Cardiac fibroblast (primary cell): ENCODE measurements around the gene FAM32A.
"Not testable (repeated sequence)": the region's sequence is repeated elsewhere in the genome, so short reads cannot be mapped to it uniquely, and the experiment has no call there.

ENCODE experiments used
- DNase-seq, 2 donors: peaks; one replicate each; pipeline versions ENCODE4 v3.0.0 to v3.0.0-alpha.2; 2010; ENCODE audit warnings: low read depth in 2 of 2
- H3K4me3 ChIP-seq, 2 donors: replicated peaks in 1 of 2; 1 replicate in 1 of 2; 2 replicates in 1 of 2; pipeline ENCODE4 v1.5.1; 2011; ENCODE audit warnings: low read depth in 2 of 2, low read length in 2 of 2, mild to moderate bottlenecking in 2 of 2, moderate library complexity in 1 of 2
- TF ChIP-seq, protein P1 (sequence below): IDR thresholded peaks from one replicate; pipeline ENCODE4 v1.5.1; 2011; ENCODE audit warnings: low read depth, mild to moderate bottlenecking, low read length, inconsistent platforms

Gene FAM32A

DNA sequence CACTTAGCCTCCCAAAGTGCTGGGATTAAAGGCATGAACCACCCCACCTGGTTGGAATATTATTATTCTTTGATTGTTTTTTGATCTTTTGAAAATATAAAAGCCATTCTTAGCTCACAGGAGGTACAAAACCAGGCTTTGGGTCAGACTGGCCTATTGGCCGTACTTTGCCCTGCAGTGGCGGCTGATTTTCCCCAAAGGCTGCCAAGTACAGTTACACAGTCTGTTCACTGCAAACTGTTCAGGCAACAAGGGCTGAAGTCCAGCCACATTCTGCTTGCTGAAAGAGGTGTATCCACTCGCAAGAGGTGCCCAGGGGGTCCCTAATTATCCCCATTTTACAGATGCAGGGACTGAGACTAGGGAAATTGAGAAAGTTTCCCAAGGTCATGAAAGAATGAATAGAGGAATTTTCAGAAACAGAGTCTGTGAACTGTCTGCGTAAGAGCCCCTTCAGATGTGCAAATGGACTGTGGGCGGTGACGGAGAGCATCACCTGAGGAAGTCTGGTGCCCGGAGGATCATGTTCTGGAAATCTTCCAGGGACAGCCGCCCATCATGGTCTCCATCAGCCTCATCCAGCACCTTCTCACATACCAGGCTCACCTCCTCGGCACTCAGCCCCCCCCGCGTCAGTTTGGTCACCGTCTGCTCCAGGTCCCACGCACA is 20.9 kb upstream of the FAM32A start:
- TF ChIP-seq, protein P1, sequence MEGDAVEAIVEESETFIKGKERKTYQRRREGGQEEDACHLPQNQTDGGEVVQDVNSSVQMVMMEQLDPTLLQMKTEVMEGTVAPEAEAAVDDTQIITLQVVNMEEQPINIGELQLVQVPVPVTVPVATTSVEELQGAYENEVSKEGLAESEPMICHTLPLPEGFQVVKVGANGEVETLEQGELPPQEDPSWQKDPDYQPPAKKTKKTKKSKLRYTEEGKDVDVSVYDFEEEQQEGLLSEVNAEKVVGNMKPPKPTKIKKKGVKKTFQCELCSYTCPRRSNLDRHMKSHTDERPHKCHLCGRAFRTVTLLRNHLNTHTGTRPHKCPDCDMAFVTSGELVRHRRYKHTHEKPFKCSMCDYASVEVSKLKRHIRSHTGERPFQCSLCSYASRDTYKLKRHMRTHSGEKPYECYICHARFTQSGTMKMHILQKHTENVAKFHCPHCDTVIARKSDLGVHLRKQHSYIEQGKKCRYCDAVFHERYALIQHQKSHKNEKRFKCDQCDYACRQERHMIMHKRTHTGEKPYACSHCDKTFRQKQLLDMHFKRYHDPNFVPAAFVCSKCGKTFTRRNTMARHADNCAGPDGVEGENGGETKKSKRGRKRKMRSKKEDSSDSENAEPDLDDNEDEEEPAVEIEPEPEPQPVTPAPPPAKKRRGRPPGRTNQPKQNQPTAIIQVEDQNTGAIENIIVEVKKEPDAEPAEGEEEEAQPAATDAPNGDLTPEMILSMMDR = no peak
- DNase-seq = no peak
- H3K4me3 ChIP-seq = no peak overlapping the region

- TF ChIP-seq, protein P1 = no peak
- no peak for DNase-seq
- H3K4me3 ChIP-seq = no peak overlapping the region
Measured at GRCh38 chr19:16166417-16166816, 18.8 kb upstream of the FAM32A start.

- no peak for DNase-seq
- TF ChIP-seq, protein P1 = no peak
- no peak overlapping the region for H3K4me3 ChIP-seq
Measured at GRCh38 chr19:16167055-16167454, 18.2 kb upstream of the FAM32A start.

DNA sequence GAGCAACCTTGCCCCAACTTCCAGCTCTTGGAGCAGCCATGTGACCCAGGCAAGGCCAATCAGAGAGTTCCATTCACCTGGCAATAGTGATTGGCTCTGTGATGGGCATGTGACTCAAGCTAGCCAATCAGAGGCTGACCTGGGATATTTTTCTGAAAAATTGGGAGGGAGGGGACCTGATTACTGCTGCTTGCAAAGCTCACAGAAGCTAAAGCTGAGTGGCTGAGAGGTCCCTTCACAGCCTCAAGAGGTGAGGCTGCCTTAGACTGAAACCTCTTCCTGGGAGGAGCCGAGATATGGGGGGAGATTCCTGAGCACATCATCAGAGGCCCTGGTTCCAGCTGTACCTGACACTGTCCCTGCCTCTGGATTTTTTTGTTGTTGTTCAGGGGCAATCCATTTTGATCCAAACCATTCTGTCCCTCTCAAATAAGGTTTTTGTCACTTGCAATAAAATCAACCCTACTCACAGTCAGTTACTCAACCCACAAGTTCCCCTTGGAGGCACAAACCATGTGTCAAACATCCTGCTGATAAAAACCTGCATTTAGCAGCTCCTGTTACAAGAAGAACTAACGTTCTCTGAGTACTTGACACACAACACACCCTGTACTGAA is 16.6 kb upstream of the FAM32A start:
- peak; percentile 41 to 60 for DNase-seq
- no peak overlapping the region for H3K4me3 ChIP-seq
- TF ChIP-seq, protein P1 = no peak

- DNase-seq = no peak
- H3K4me3 ChIP-seq = no peak overlapping the region
- TF ChIP-seq, protein P1 = no peak
Measured at GRCh38 chr19:16170134-16170533, 15.1 kb upstream of the FAM32A start.

- H3K4me3 ChIP-seq = no peak overlapping the region
- DNase-seq = no peak
- TF ChIP-seq, protein P1 = no peak
Measured at GRCh38 chr19:16175954-16176353, 9.3 kb upstream of the FAM32A start.

DNA sequence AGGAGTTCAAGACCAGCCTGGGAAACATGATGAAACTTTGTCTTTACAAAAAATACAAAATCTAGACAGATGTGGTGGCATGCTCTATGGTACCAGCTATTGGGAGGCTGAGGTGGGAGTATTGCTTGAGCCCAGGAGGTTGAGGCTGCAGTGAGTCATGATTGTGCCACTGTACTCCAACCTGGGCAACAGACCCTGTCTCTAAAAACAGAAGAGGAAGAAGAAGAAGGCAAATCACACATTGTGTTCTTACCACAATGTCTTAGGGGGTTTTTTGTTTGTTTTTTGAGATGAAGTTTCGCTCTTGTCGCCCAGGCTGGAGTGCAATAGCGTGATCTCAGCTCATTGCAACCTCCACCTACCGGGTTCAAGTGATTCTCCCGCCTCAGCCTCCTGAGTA is 6.3 kb upstream of the FAM32A start:
- not testable (repeated sequence) for DNase-seq, H3K4me3 ChIP-seq
